WERI-Rb-1 (cell line): ENCODE data around the gene IRGC.

Experiments
- DNase-seq: peaks from one replicate; pipeline ENCODE4 v3.0.0-alpha.2; 2020
- H3K27ac ChIP-seq: fragments of 250-450 bp; sonication (Bioruptor Pico); 2 replicates; pipeline ENCODE4 v1.5.1; 2020; ENCODE audit warnings: mild to moderate bottlenecking, moderate library complexity
- H3K27me3 ChIP-seq: fragments of 250-450 bp; sonication (Bioruptor Pico); 2 replicates; pipeline ENCODE4 v1.5.1; 2021; ENCODE audit warnings: mild to moderate bottlenecking, low read depth, moderate library complexity; ENCODE audit not compliant: insufficient read depth, severe bottlenecking
- H3K36me3 ChIP-seq: fragments of 250-450 bp; sonication (Bioruptor Pico); 2 replicates; pipeline ENCODE4 v1.5.1; 2020; ENCODE audit warnings: mild to moderate bottlenecking, moderate library complexity
- H3K4me3 ChIP-seq: 2 replicates; pipeline ENCODE4 v1.5.1; 2011; ENCODE audit warnings: low read depth, mild to moderate bottlenecking, control low read depth, low read length
- H3K9me3 ChIP-seq: fragments of 250-450 bp; sonication (Bioruptor Pico); 2 replicates; pipeline ENCODE4 v1.5.1; 2021; ENCODE audit warnings: mild to moderate bottlenecking, moderate library complexity; ENCODE audit not compliant: severe bottlenecking
- CTCF ChIP-seq: IDR thresholded peaks from 2 replicates; pipeline ENCODE4 v1.5.1; 2011; ENCODE audit warnings: low read depth, mild to moderate bottlenecking, control low read depth, inconsistent platforms, low read length

The IRGC gene

GRCh38 chr19:43687660-43687997 lies 28.2 kb upstream of the IRGC start:
- no peak for DNase-seq
- H3K27me3 ChIP-seq = no peaks in the 10 kb centered on the region
- H3K27ac ChIP-seq = no peak overlapping the region
- peaks cover 12% of the 10 kb centered on the region for H3K9me3 ChIP-seq
- no peak for TF ChIP-seq CTCF
- no peaks in the 10 kb centered on the region for H3K36me3 ChIP-seq
- no peak overlapping the region for H3K4me3 ChIP-seq

GRCh38 chr19:43688059-43688701 lies 27.7 kb upstream of the IRGC start:
- TF ChIP-seq CTCF = no peak
- H3K9me3 ChIP-seq = peaks cover 12% of the 10 kb centered on the region
- H3K27ac ChIP-seq = no peak overlapping the region
- H3K36me3 ChIP-seq = no peaks in the 10 kb centered on the region
- H3K27me3 ChIP-seq = no peaks in the 10 kb centered on the region
- no peak overlapping the region for H3K4me3 ChIP-seq
- no peak for DNase-seq

GRCh38 chr19:43690444-43690843 lies 25.4 kb upstream of the IRGC start:
- Histone ChIP-seq H3K36me3 (no peaks in the 10 kb centered on the region), H3K9me3 (peaks cover 12% of the 10 kb centered on the region), H3K27ac (no peak overlapping the region), H3K27me3 (no peaks in the 10 kb centered on the region), H3K4me3 (no peak overlapping the region)
- no peak for TF ChIP-seq CTCF
- DNase-seq = no peak

- DNase-seq = no peak
- H3K27ac ChIP-seq = no peak overlapping the region
- H3K4me3 ChIP-seq = no peak overlapping the region
- H3K36me3 ChIP-seq = no peaks in the 10 kb centered on the region
- no peaks in the 10 kb centered on the region for H3K27me3 ChIP-seq
- peaks cover 12% of the 10 kb centered on the region for H3K9me3 ChIP-seq
- TF ChIP-seq CTCF = no peak
Observed at GRCh38 chr19:43690890-43691289, 25.0 kb upstream of the IRGC start.

GRCh38 chr19:43691755-43692154 lies 24.1 kb upstream of the IRGC start:
- Histone ChIP-seq H3K36me3 (no peaks in the 10 kb centered on the region), H3K27me3 (no peaks in the 10 kb centered on the region), H3K9me3 (peaks cover 17% of the 10 kb centered on the region), H3K4me3 (no peak overlapping the region), H3K27ac (no peak overlapping the region)
- no peak for TF ChIP-seq CTCF
- no peak for DNase-seq

- no peak for TF ChIP-seq CTCF
- Histone ChIP-seq H3K27me3 (no peaks in the 10 kb centered on the region), H3K36me3 (no peaks in the 10 kb centered on the region), H3K4me3 (no peak overlapping the region), H3K27ac (no peak overlapping the region), H3K9me3 (peaks cover 17% of the 10 kb centered on the region)
- no peak for DNase-seq
Observed at GRCh38 chr19:43692385-43692784, 23.5 kb upstream of the IRGC start.
